NCI-H1417 (cell line): ENCODE measurements around the gene AIRE.
"Not testable (repeated sequence)": the region's sequence is repeated elsewhere in the genome, so short reads cannot be mapped to it uniquely, and the experiment has no call there.

Experiments used
- DNase-seq, 3 experiments: peaks; one replicate each; lab custom pipeline; 2025; lab: John Stamatoyannopoulos, UW

Gene AIRE

DNA sequence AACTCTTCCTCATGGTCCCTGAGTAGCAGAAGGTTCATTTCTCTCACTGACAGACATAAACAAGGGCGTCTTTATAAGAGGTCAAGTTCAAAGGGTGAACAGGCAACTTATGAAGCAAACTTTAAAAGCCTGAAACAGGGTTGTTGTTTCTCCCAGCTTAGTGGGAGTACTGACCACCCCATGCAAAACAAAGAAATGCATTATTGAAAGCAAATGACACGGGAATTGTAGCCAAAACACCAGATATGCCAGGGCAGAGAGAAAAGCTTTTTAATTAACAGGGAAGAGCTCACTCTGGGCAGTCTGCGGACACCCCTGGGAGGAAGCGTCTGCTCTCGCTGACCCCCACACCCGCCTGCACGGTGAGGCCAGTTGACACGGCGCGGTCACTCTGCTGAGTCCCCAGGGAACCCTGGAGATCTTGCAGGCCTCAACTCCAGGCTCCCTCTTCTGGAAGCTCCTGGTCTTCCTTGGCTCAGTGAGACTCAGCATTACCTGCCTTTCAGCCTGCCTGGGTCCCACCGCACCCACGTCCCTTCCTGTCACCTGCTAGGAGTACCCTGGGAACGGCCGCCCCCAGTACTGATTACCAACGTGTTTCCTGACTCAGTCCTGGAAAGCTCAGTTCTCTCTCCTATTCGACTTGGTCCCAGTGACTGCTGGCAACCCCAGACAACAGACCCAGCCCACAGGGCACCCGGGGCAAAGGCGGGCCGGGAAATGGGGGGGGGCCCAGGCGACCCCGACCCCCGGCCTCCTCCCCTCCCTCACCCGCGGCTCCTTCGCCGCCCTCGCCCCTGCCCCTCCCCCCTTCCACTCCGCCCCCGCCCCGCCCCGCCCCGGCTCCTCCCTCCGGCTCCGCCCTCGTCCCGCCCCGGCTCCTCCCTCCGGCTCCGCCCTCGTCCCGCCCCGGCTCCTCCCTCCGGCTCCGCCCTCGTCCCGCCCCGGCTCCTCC, 52.5 kb downstream of the AIRE start:
- peak; percentile 60 to 87 (median 75) for DNase-seq

DNA sequence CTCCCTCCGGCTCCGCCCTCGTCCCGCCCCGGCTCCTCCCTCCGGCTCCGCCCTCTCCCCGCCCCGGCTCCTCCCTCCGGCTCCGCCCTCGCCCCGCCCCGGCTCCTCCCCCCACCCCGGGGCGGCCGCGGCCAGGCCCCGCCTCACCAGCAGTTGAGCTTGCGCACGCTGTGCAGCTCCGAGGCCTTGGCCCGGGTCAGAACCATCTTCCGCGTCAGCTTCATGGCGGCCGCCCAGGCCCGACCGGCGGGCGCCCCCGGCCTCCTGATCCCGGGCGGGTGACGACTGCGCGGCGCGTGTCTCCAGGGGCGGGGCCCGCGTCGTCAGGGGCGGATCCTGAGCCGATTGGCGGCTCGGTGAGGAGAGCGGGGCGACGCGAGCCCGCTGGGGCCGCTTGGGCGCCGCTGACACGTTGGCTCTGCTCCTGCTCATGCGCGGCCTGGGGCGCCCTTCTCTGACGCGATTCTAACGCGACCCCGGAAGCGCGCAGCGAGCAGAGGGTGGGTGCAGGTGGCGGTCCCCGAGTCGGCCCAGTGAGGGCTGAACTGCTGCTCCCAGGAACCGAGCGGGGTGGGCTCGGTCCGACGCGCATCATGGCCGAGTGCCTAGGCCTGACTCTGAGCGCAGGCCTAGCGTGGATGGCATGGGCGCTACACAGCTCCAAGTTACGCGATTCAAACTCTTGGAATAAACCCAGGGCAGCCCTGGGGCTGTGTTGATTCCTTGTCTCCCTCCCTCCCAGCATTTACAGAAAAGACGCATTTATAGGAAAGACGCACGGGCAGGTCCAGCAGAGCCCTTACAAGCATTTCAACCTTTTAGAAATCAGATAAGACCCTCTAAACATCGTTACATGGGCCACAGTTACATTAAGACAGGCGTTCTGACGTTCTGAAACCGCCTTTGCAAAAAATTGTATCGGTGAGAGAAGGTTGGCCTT, 53.6 kb downstream of the AIRE start, which contains the start of gene CFAP410:
CFAP410 (minus strand) TSS at position 420 of the 940 bp plus-strand sequence; CDS start at position 224, 196 bp downstream.
- peak; percentile 97 to 98 (median 98) for DNase-seq

DNA sequence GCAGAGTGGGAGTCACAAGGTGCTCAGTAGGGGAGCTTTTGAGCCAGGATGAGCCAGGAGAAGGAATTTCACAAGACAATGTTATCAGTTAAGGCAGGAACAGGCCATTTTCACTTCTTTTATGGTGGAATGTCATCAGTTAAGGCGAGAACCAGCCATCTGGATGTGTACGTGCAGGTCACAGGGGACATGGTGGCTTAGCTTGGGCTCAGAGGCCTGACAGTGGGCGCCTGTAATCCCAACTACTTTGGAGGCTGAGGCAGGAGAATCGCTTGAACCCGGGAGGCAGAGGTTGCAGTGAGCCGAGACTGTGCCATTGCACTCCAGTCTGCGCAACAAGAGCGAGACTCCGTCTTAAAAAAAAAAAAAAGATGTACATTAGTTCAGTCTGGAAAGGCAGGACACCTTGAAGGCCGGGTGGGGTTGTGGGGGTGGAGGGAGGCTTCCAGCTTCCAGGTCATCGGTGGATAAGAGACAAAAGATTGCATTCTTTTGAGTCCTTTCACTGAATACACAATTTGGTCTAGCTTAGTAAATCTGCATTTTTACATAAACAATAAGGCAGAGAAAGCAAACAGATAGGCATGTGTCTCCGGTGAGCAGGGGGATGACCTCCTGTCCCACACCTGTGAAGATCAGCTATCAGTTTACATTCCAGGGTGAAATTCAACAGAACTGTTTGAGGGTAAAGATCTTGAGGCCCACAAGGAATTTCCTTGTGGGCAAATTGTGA, 56.2 kb downstream of the AIRE start:
- not testable (repeated sequence) for DNase-seq

DNA sequence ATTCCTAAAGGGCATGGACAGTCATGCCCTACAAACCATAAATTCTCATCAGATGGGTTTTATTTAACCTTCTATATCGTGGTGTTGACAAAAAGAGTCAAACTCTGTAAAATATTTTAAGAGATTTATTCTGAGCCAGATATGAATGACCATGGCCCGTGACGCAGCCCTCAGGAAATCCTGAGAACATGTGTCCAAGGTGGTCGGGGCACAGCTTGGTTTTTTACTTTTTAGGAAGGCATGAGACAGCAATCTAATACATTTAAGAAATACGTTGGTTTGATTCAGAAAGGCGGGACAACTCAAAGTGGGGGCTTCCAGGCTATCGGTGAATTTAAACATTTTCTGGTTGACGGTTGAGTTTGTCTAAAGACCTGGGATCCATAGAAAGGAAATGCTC, 57.3 kb downstream of the AIRE start:
- not testable (repeated sequence) for DNase-seq

DNA sequence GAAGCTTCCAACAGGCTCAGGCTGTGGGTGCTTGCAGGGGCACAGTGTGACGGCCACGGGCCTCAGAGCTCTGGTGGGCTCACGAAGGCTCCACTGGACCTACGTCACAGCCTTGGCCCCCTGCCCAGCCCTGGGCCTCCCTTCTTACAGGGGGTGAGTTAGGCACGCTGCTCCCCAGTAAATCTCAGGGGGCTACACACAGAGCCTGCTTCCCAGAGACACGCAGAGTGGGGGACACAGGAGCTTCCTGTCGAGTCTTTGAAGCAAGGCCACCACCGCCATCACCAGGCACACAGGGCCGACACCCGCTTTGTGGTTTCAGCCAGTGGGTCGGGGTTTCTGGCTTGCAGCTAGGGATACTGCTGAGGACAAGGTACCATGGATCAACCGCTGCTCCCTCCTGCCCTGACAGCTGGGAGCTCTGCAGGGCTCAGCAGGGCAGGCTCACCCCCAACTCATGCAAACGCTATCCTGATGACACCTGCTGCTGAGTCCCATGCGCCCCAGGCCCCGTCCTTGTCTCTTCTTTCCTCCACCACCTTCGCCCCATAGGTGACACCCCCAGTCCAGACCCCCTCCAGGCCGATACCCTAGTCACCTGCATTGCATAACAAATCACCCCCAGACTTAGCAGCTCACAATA, 59.0 kb downstream of the AIRE start:
- DNase-seq, result no peak

DNA sequence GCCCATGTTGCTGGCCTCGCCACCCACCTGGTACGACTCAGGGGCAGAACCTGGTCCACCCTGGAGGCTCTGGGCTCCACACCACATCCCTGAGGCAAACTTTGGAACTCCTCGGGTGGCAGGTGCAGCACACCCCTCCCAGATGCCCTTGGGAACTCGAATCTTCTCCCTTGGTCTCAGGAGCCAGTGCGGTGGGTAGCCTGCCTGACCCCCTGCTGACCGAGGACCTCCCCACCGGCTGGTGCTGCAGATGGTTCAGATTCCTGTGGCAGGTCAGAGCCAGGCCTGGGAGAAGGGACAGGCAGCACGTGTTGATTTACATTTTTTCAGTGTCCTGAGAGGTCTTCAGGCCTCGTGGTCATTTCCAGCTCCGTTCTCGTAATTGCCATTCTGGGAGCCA, 59.8 kb downstream of the AIRE start:
- DNase-seq, result no peak

DNA sequence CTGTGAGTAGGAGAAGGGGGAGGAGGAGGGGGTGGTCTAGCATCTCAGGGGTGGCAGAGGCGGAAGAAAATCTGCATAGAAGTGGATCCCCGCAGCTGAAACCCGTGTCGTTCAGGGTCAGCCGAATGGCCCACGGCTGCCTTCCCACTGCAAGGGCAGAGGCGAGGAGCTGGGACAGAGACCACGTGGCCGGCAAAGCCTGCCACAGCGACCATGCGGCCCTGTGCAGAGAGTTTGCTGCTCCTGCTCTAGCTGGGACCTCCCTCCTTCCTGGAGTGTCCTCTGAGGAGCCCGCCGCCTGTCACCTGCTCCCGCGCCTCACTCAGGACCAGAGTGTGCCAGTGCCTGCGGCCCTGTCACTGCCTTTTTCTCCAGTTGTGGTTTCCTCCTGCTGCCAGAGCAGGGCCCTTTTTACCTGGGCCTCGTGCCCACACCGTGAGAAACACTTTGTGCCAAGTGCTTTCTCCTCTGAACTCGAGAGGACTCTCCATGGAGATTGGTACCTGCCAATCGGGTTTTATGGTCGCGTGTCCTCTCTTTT, 62.3 kb downstream of the AIRE start:
- peak in 2 of 3 experiments; percentile 15 to 89 for DNase-seq
